ENCODE results near the gene ADK.

ADK gene

DNA sequence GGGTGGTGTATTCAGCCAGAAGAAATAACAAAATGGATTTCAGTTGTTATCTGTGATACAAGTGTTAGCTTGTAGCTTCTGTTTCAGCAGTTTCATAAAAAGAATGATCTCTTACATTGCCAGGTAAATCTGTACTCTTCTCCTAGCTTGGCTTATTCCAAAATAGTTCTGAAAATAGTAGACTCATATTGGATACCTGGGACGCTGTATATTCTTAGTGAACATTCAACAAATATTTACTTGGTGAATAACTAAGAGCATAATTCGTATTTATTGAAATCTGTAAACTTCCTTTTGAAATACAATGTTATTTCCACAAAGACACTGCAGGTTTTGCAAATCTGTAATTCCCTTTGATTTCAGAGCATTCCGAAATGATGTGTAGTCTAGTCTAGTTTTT is 249.2 kb downstream of the ADK start:
- FAIRE-seq, result no peak

DNA sequence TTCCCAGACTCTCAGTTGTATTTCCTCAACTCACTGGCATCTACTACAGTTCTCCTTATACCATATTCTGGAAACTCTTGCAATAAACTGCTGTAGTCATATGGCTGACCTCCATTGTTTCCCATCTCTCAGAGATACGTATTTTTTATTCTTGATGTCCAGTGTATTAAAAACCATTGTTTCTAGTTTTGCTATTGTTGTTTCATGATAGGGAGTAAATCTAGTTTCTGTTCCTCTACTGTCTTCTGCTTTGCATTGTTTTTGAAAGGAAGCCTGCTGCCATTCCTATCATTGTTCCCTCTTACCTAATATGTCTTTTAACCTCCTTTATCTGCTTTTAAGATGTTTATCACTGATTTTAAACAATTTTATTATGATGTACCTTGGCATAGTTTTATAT is 255.0 kb downstream of the ADK start:
- peak; percentile 78 for FAIRE-seq
- no peak for DNase-seq (ENCODE audit: insufficient read length, low spot score)

More for the DNA sequence above, 249.2 kb downstream of the ADK start:
- DNase-seq (ENCODE audit: insufficient read length, low spot score), result no peak

DNA sequence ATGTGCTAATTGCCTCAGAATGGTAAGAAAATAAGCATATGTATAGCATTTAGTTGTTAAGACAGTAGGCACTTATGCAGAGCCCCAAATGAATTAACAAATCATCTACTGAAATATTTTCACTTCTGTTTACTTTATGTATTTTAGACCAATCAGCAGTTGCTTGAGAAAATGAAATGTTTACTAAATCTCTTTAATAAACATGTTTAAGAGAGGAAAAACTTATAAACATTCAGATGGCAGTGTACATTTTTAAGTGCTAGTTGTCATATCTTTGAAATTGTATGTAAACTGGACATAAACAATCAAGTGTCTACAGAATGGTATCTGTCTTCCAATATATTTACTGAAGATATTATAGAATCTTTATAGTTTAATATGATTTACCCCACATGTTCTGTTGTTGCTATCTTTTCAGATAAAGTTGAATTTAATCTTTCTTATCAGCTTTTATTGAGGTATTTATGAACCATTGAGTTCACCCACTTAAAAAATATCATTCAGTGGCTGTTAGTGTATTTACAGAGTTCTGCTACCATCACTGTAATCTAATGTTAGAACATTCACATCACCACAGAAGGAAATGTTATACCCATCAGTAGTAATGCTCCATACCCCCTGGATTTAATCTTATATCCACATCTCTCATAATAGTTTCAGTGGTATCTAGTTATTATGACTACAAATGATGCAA is 264.3 kb downstream of the ADK start:
- no peak for FAIRE-seq
- no peak for DNase-seq (ENCODE audit: insufficient read length, low spot score)

DNA sequence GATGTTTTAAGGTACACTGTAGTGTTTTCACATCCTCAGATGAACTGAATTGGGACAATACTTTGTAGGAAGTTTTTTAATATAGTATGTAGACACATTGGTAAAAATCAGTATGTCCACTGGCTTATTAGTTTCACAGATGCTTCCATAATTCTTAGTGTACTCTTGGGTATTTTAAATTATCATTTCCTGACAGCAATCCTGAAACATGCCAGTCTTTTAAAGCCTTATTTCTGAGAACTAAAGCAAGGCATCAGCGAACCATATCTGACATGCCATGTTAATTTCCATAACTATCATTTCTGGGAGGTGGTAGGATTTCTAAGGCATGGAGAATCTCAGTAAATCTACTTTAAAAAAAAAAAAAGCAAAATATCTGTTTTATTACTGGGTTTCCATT is 266.4 kb downstream of the ADK start:
- no peak for FAIRE-seq
- DNase-seq (ENCODE audit: insufficient read length, low spot score), result no peak

DNA sequence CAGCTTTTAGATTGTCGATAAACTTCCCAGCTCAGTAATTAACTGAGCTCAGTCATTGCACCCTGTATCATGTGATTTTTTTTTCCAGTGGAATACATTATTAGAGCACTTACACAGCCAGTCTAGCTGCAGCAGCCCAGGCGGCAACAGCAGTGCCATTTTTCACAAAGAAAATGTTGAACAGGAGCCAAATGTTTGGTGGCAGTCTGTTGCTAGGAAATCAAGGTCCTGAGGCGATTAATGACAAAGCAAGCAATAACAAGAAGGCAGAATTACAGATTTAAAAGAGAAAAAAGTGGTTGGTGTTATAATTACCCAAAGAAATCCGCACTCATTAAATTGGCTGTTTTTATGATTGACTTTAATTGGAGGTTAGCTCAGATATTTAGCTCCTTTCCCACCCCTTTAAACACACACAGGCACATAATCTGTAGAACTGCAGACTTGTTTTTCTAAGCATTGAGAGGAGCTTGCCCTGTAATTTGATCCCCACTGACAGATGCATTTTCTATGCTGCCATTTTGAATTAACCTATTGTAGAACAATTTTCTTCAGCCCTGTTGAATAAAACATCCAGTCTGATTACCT is 267.4 kb downstream of the ADK start:
- no peak for DNase-seq (ENCODE audit: insufficient read length, low spot score)
- FAIRE-seq, result no peak

DNA sequence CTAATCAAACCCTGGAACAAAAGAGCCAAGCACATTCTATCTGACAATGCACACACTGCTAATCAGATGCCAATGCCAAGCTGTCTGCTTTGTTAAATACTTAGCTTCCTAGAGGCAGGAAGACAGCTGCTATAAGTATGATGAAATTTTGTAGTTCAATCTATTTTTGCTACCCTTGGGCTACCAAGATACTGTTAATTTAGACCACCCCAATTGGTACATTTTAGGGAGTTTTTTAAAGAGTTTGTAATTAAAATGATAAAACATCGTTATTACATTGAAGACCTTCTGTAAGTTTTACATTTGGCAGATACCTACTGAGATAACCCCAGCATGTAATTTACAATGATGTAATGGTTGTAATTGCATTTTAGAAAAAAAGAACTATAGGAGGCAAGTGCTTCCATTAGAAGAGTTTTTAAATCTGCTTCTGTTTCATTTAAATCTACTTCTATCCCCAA is 268.5 kb downstream of the ADK start:
- DNase-seq (ENCODE audit: insufficient read length, low spot score) (no peak), FAIRE-seq (peak; percentile 47)

DNA sequence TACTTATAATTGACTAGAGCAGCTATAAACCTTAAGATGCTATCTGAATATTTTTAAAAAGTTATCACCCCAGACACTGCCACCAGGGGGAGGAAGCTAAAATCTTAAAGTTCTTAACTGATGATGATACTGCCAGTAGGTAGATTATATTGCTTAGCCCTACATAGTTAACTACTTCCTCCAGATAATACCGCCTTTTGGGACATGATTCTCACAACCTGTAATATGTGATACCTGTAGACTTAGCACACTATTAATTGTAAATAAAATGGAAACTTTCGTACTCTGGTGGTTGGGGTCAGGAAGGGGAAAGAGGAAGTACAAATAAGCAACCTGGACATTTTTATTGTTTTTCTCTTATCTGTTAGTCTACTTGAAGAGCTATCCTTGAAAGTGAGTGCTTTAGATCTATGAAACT is 268.9 kb downstream of the ADK start:
- no peak for DNase-seq (ENCODE audit: insufficient read length, low spot score)
- peak; percentile 73 for FAIRE-seq

DNA sequence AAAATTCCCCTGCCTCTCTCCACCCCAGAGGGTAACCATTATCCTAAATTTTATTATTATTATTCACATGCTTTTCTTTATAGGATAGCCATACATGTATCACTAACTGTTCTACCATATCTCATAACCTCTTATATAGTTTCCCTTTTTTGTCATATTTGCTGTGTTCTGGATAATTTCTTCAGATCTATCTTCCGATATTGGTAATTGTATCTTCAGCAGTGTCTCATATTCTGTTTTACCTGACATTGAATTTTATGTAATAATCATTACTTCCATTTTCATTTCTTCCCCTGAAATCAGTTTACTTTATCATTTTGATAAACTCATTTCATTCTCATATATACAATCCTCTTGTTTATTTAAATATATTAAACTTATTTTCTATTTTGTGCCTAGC is 273.5 kb downstream of the ADK start:
- no peak for DNase-seq (ENCODE audit: insufficient read length, low spot score)
- FAIRE-seq, result no peak

DNA sequence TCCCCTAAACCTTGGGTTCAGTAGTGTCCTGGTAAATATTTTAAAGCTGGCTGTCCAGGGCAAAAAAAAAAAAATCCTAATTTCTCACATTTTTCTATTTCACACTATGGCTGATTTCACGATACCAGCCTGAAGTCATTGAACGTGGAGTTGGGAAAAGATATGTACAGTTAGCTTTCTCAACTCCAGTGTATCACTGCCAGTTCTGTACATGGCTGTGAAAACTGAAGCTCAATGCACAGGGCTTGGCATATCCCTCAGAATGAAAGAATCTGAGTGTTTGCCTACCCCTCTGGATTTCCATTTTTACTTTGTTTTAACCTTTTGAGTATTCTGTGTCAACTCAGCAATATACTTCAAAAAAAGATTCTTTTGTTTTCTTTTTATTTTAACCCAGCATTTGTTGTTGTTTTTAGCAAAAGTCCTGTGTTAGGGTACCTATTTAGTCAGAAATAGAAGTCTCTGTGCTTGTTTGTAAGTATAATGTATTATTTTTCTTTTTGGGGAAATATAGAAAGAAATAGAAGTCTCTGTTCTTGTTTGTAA is 274.5 kb downstream of the ADK start:
- DNase-seq (ENCODE audit: insufficient read length, low spot score) (no peak), FAIRE-seq (no peak)

DNA sequence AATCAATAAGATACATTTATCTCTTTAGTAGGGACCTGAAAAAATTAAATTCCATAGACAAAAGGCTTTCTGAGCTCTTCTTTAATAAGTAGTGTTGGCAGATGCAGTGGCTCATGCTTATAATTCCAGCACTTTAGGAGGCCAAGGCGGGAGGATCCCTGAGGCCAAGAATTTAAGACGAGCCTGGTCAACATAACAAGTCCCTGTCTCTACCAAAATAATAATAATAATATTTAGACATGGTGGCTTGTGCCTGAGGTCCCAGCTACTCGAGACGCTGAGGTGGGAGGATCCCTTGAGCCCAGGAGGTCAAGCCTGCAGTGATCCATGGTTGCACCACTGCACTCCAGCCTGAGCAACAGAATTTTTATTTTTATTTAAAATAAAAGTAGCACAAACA is 280.8 kb downstream of the ADK start:
- FAIRE-seq, result no peak
- no peak for DNase-seq (ENCODE audit: insufficient read length, low spot score)

DNA sequence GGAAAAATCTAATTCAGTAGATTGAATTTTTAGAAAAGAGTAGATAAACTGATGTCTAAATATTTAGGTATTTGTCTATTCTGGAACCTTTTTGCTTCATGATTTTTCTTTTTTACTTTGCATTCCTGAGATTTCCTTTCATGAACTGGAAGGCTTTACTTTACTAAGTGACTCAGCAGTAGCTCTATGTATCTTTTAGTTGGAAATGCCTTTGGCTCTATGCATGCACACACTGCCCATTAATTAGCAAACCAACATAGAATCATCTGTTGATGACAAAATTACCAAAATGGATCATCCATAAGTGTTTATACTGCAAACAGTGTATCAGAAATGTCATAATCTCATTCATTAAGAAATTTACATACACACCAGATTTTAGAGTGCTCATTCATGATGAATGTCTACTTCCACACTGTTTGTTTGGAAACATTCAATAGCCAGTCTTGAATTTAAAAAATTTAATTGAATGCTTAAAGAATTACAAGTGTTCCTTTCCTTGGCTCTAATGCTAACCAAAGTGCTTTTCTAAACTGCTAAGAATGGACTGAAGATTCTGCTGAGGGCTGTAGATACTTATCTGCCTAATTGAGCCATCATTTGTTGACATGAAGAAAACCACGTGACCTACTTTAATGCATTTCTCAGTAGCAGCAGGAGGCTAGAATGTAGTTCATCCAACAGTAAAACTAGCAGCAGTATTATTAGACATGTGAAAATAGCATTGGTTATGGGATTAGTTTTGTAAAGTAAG is 282.0 kb downstream of the ADK start:
- no peak for DNase-seq (ENCODE audit: insufficient read length, low spot score)
- FAIRE-seq, result peak; percentile 18

DNA sequence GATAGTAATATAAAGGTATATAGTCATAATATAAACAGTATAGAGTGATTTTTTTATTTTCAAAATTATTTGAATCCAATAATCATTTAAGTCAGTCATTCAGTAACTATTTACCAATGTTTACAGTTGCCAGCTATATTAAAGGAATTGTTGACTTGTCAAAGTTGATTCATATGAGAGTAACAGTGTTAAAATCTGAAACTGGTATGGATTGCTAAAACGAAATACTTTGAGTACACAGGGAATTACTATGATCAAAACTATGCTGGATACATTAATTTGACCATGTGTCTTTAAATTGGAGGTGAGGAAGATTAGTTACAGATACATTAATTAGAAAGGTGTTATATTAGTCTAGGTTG is 282.6 kb downstream of the ADK start:
- DNase-seq (ENCODE audit: insufficient read length, low spot score) (no peak), FAIRE-seq (no peak)

DNA sequence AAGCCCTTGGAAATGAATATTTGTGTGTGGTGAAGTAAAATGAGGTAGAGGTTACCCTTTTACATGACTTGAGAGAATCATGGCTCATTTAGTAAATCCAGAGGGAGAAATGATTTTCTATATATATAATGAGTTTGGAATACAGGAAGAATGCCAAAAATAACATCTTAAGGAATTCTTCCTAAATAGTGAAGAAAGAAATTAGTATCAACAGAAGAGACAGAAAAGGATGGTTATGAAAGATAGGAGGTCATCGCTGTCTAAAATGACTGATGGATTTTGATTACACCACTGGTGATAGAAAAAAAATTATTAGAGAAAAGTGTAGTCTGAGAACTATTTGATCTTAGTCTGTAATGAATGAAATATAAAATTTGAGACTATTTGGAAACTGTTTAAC is 283.0 kb downstream of the ADK start:
- no peak for FAIRE-seq

DNA sequence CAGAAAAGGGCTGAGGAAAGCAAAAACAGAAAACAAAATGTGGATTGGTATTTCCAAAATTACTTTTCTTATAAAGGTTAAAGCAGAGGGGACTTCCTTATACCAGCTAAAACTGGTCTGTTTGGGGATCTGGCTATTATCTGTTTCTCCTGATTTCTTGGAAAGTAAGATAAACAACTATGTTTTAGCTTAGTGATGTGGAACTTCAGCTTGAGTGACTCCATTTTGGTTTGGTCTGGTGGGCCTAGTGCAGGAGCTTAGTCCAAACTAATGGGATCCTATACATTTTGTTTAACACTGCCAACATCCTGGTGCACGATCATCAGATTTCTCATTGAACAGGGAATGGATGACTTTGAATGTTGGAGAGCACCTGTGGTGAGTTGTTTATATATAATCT is 283.5 kb downstream of the ADK start:
- FAIRE-seq, result no peak

More for the DNA sequence above, 283.0 kb downstream of the ADK start:
- no peak for DNase-seq (ENCODE audit: insufficient read length, low spot score)

DNA sequence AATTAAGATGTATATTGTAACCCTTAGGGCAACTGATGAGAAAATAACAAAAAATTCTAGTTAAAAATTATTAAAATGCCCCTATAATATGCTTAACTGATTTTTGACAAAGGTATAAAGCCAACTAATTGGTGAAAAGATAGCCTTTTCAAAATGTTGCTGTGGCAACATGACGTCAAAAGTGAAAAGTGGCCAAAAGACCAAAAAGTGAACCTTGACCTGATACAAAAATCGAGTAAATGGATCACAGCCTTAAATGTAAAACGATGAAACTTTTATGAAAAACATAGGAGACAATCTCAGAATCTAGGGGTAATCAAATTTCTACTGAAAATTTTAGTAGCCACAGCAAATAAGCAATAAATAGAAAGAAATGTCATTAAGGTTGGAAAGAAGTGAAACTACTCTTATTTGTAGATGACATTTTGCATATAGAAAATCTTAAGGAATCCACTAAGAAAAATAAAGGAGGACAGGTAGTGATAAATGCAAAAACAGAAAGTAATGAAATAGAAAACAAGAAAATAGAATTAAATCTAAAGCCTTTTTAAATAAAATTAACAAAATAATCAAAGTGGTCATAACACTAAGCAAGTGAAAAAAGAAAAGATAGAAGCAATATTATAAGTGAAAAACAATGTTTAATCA is 285.6 kb downstream of the ADK start:
- DNase-seq (ENCODE audit: insufficient read length, low spot score) (no peak), FAIRE-seq (no peak)

More for the DNA sequence above, 283.5 kb downstream of the ADK start:
- no peak for DNase-seq (ENCODE audit: insufficient read length, low spot score)

DNA sequence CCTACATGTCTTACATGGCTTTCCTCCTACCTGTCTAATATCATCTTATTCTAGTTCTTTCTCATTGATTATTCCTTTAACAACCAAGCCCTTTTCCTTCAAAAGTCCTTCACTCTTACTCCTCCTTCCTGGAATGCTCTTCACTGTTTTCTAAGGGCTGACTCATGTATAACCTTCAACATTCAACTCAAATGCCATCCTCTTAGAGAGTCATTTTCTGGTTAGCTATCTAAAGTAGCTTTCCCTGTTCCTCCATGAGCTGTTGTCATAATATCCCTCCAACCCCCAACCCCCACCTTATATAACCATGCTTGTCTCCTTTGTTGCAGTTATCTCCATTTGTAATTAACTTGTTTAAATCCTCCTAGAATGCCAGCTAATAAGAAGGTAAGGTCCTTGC is 286.8 kb downstream of the ADK start:
- DNase-seq (ENCODE audit: insufficient read length, low spot score) (no peak), FAIRE-seq (no peak)

DNA sequence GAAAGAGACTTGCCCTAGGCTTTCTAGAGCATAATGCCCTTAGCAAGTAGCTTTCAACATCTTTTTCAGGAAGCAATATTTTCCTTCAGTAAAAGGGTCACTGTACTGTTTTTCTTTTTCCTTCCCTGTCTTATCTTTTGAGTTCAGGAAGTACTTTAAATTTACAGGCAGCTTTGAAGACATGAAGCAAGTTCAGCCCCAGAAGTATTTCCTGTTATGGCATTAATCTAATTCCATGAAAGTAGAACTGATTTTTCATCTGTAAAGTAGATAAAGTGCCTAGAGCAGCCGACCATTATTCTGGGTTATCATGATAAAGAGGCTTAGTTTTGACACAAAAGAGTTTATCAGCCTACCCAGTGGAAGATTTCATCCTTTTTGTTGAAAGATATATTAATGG is 288.2 kb downstream of the ADK start:
- DNase-seq (ENCODE audit: insufficient read length, low spot score) (no peak), FAIRE-seq (no peak)

DNA sequence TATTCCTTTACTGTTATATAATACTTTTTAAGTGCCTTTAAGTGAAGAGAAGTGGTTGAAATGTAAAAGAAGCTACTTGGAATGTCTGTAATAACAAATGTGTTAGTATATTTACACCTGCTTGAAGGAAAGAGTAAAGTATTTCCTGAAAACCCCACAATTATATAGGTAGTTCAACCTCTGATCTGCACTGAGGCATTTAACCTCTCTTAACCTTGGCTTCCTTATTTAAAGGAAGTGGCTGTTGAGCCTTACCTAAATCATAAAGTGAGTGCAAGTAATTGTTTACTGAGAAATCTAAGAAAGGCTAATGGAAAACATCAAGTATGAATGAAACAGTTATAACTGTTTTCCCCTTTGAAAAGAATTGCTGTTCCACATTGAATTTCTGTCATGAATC is 294.5 kb downstream of the ADK start:
- FAIRE-seq (no peak), DNase-seq (ENCODE audit: insufficient read length, low spot score) (no peak)

DNA sequence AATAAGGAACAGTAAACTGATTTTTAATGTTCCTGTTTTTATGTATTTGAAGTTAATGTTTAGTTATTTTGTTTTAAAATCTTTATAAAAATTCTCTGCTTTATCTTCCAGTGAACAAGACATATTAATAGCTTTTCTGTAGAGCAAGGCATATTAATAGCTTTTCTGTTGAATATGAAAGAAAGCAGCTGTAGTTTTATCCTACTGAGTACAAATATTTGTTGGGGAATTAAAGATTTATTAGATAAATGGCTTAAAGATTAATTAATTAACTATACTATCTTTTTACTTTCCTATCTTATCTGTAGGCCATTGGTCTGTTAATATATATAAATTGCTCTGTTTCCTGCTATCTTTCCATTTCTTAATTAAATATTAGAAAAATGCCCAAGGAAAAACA is 299.6 kb downstream of the ADK start:
- DNase-seq (ENCODE audit: insufficient read length, low spot score) (no peak), FAIRE-seq (no peak)

DNA sequence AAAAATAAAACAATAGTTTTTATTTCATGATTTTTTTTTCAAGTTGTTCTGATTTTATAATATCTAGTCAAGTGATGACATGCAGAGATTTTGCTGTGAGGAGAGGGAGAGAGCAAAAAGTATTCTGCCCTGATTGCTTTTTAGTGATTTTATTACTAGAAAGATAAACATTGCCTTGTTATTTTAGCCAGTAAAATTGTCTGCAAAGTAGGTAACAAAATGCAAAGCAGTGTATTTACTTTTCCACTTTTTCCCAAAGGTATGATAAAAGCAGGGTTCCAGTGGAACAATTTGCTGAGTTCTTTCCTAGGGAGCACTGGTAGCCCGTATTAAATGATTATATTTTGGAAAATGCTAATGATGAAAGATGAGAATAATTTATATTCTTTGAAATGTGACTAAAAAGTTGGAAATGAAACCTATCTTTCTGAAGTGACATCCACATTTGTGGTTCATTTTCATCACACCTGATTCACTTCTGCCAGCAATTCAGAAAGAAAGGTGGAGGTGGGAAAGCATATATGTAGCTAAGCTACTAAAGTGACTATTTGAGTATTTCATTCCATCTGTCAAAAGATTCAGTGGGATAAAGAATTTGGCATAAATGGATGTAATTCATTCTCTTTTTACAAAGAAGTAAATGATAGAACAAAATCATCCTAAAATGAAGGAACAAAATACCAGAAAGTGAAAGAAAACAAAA is 300.3 kb downstream of the ADK start:
- peak; percentile 26 for FAIRE-seq
- DNase-seq (ENCODE audit: insufficient read length, low spot score), result no peak

DNA sequence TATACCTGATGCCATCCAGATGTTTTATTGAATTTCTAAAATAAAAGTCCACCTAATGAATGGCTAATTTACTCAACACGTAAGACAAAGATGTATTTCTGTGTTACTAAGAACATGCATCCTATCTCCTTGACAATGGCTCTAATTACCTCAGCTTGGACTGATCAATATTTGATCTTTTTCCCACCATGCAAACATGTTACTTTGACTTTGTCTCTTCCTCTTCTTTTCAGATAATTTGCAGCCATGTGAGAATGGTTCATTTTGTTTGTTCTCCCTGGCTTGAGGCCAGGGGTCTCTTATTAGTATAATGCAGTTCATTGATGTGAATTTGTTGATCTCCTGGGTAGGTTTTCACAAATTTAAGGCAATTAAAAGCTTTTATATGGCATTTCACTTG is 302.1 kb downstream of the ADK start:
- no peak for DNase-seq (ENCODE audit: insufficient read length, low spot score)

More for the DNA sequence above, 302.1 kb downstream of the ADK start:
- no peak for FAIRE-seq

Measured in GM19239 (cell line).